Neural progenitor cell (in vitro differentiated cells): ENCODE measurements around the gene MAOB.

Experiments
- CTCF ChIP-seq: fragments of 200-600 bp; sonication (generic); IDR thresholded peaks from 2 replicates; pipeline ENCODE4 v1.5.1; 2017; ENCODE audit warnings: antibody characterized with exemption, mild to moderate bottlenecking
- EZH2 ChIP-seq: fragments of 200-600 bp; sonication (generic); IDR thresholded peaks from 2 replicates; pipeline ENCODE4 v1.6.1; 2017; ENCODE audit warnings: antibody characterized with exemption, mild to moderate bottlenecking, moderate library complexity
- EZH2phosphoT487 ChIP-seq: fragments of 200-600 bp; sonication (generic); IDR thresholded peaks from 2 replicates; pipeline ENCODE4 v1.6.1; 2017; ENCODE audit warnings: antibody characterized with exemption

GRCh38 chrX:43870011-43870410 lies 12.2 kb downstream of the MAOB start:
- TF ChIP-seq EZH2 (no peak), CTCF (no peak), EZH2phosphoT487 (no peak)
